Fibroblast of pulmonary artery (primary cell): ENCODE data around the gene OLR1.
"Not testable (repeated sequence)": the region's sequence is repeated elsewhere in the genome, so short reads cannot be mapped to it uniquely, and the experiment has no call there.

ENCODE experiments used
- DNase-seq: peaks from one replicate; pipeline ENCODE4 v3.0.0-alpha.2; 2010; ENCODE audit warnings: low read depth
- H3K4me3 ChIP-seq: replicated peaks from 2 replicates; pipeline ENCODE4 v1.5.1; 2011; ENCODE audit warnings: low read depth, mild to moderate bottlenecking, control low read depth, low read length, moderate library complexity
- TF ChIP-seq, protein P1 (sequence below): IDR thresholded peaks from 2 replicates; pipeline ENCODE4 v1.5.1; 2011; ENCODE audit warnings: mild to moderate bottlenecking, control low read depth, low read length, inconsistent platforms; ENCODE audit errors: missing control alignments

The OLR1 gene

DNA sequence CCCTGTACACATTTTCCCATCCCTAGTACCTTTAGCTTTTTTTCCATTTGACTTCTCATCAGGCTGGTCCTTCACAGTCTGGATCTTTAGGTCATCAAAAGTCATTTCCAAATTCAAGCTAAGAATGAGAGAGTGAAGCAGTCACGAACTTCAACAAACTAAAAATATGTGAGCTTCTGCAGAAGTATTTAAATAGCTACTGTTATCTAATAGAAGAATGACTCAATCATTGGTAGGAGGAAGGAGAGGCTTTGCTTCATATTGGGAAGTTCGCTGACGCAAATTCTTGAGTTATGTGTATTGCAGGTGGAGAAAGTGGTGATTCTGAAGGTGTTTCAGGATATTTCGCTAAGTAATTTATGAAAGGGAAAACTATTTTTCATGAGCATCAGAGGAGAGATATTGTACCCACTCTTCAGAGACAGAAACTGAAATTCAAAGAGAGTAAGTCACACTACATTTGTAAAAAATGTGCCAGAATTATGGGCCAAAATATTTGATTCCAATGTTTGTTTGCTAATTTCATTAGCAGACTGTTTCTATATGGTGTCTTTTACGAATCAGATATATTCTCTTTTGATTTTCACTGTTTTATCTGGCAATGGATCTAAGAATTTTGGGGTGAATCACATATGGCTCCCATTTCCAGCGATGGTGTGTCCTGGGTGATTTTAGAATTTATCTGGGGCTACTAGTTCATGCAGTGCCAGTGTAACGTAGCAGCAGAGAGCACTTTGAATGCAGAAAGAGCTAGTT is at the start of gene OLR1:
TSS of gene OLR1 (minus strand) at position 160 of the 756 bp plus-strand sequence. CDS start at position 105, 55 bp downstream.
- DNase-seq: peak; percentile 23
- no peak within 1 kb of the TSS for H3K4me3 ChIP-seq
- TF ChIP-seq, protein P1, sequence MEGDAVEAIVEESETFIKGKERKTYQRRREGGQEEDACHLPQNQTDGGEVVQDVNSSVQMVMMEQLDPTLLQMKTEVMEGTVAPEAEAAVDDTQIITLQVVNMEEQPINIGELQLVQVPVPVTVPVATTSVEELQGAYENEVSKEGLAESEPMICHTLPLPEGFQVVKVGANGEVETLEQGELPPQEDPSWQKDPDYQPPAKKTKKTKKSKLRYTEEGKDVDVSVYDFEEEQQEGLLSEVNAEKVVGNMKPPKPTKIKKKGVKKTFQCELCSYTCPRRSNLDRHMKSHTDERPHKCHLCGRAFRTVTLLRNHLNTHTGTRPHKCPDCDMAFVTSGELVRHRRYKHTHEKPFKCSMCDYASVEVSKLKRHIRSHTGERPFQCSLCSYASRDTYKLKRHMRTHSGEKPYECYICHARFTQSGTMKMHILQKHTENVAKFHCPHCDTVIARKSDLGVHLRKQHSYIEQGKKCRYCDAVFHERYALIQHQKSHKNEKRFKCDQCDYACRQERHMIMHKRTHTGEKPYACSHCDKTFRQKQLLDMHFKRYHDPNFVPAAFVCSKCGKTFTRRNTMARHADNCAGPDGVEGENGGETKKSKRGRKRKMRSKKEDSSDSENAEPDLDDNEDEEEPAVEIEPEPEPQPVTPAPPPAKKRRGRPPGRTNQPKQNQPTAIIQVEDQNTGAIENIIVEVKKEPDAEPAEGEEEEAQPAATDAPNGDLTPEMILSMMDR: no peak

DNA sequence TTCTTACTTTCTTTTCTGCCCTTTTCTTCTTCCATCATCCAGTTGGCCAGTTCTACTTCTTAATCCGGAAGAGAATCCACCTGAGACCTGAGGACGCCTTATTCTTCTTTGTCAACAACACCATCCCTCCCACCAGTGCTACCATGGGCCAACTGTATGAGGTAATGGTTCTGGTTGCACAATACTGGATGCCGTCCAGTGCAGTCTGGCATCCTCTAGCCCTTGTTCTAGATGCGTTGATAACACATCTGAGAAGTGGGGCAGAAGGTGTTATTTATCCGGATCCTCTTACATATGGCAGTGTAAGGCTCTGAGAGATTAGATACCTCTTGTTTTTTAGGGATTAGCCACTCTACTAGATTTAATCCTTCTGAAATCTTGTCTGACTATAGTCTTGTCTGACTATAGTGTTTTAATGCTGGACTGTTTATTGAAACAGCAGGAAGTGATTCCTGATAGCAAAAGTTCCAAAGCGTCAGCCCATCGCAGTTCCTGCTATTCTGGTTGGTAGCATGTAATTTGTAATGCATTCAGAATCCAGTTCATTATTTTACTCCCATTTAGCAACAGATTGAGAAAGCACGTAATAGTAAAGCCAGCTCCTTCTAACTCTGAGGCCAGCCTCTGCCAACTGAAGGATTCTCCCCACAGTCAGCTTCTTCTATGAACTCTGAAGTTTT is 48.6 kb upstream of the OLR1 start:
- peak; percentile 93 for DNase-seq
- TF ChIP-seq, protein P1: no peak
- H3K4me3 ChIP-seq: no peak overlapping the region

DNA sequence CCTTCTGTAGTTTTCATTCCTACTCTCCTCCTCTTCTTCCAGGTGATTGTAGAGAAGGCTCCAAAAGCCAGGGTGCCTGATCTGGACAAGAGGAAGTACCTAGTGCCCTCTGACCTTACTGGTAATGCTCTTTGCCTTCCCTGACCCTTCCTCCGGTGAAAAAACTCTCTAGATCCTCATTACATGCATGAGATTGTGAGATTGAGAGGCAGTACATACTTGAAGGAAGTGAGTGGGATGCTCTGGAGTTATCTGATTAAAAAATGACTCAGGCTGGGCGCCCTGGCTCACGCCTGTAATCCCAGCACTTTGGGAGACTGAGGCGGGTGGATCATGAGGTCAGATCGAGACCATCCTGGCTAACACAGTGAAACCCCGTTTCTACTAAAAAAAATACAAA is 46.1 kb upstream of the OLR1 start:
- no peak overlapping the region for H3K4me3 ChIP-seq
- TF ChIP-seq, protein P1: no peak
- no peak for DNase-seq

DNA sequence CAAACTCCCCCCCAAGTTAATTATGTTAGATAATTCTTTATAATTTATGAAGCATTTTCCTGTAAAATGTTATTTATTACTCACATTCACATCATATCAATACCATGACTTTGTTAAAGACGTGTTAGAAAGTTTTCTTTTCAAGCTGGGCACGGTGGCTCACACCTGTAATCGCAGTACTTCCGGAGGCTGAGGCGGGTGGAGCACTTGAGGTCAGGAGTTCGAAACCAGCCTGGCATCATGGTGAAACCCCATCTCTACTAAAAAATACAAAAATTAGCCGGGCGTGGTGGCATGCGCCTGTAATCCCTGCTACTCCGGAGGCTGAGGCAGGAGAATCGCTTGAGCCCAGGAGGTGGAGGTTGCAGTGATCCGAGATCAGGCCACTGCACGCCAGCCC is 44.0 kb upstream of the OLR1 start:
- not testable (repeated sequence) for DNase-seq, H3K4me3 ChIP-seq

DNA sequence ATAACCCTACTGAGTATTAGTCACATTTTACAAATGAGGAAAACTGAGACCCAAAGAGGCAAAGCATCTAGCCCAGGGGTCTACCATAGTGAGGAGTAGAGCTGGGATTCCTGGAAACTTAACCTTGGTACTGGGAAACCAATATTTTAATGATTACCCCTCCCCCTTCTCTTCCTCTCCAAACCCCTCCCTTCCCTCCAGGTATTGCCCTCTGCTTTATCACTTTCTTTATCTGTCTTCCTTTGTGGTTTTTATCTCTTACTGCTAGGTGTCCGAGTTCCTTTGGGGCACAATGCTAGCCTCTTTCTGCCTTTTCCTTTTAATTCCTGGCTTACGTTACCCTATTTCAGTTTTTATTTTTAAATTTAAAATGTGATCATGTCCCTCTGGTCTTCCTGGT is 43.5 kb upstream of the OLR1 start:
- peak overlapping the region; percentile 99 for H3K4me3 ChIP-seq
- no peak for DNase-seq

DNA sequence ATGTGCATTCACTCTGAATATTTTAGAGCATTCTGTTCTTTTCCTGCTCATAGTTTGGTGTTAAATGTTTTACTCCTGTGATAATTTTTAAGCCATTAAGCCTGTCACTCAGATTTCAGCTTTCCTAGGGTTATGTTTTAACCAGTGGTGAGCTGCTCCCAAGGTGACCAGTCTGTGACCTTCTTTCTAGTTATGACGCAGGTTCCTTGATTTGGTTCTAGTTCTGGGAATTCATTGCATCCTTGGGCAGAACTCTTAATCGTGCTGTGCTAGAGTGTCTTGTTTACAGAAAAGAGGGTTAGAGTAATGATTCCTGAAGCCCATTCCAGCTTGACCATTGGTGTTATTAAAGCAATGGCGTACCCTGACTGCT is 42.9 kb upstream of the OLR1 start:
- DNase-seq: peak; percentile 29
- TF ChIP-seq, protein P1: no peak
- peak overlapping the region; percentile 99 for H3K4me3 ChIP-seq

More for the DNA sequence above, 43.5 kb upstream of the OLR1 start:
- TF ChIP-seq, protein P1: no peak

DNA sequence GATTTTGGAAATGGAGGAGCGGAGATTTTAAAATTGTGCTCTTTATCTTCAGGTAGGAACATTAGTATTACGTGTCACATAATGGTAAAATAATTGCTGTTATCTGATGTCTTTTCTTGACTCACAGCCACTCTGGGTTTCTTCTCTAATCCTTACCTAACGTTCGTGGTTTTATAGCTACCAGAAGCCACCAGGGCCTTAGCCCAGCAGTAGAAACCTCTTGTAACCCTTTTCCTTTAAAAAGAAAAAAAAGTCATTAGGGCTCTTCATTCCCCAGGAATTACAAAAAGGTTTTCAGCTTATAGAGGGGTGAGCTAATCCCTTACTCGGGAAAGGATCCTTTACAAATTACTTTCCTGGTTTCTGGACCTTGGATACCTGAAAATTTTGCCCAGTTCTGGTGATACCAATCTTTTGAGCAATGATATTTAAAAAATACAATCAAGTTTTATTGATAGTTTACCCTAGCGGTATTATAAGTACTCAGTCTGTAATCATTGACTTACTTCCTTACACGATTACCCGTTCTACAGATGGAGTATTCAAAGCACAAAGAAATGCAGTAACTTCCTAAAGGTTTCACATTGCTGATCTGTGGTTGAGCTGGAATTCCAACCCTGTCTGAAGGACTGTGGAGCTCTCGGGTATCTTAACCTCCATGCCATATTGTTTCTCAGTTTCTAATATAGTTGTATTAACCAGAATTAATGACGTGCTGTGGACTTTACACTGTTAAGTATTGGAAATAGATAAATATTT is 42.4 kb upstream of the OLR1 start:
- DNase-seq: peak; percentile 67
- TF ChIP-seq, protein P1: no peak
- H3K4me3 ChIP-seq: peak overlapping the region; percentile 99
